Activated naive CD4-positive, alpha-beta T cell treated with anti-CD3 and anti-CD28 coated beads, Interleukin-2, amount 10 ng/mL, durations not matched to agents 7 days and 5 days (primary cell): ENCODE measurements around the gene CLMN.

Experiments used
- CTCF ChIA-PET: fragments of 350-600 bp; sonication (Branson Sonifier 250); formaldehyde crosslinking; loops from one replicate; lab custom pipeline; 2021; ENCODE audit warnings: antibody characterized with exemption; lab: Charles Lee
- DNase-seq: peaks from one replicate; pipeline ENCODE4 v3.0.0-alpha.2; 2020
- H3K27ac Mint-ChIP-seq: one replicate; pipeline ENCODE4 v1.8.0; 2021; ENCODE audit warnings: mild to moderate bottlenecking, moderate library complexity, mixed read lengths
- H3K27me3 Mint-ChIP-seq: one replicate; pipeline ENCODE4 v1.8.0; 2021; ENCODE audit warnings: mild to moderate bottlenecking, mixed read lengths
- H3K36me3 Mint-ChIP-seq: one replicate; pipeline ENCODE4 v1.8.0; 2021; ENCODE audit warnings: mixed read lengths
- H3K4me1 Mint-ChIP-seq: one replicate; pipeline ENCODE4 v1.8.0; 2021; ENCODE audit warnings: mixed read lengths
- H3K4me3 Mint-ChIP-seq: one replicate; pipeline ENCODE4 v1.8.0; 2021; ENCODE audit warnings: mild to moderate bottlenecking, moderate library complexity, mixed read lengths
- H3K9me3 Mint-ChIP-seq: one replicate; pipeline ENCODE4 v1.8.0; 2021; ENCODE audit warnings: mixed read lengths

CLMN gene

GRCh38 chr14:95136631-95137030 lies 183.1 kb downstream of the CLMN start:
- no peaks in the 10 kb centered on the region for H3K27me3 Mint-ChIP-seq
- peaks cover 38% of the 10 kb centered on the region for H3K4me1 Mint-ChIP-seq
- CTCF ChIA-PET: no interaction called here
- no peak overlapping the region for H3K4me3 Mint-ChIP-seq
- no peaks in the 10 kb centered on the region for H3K9me3 Mint-ChIP-seq
- DNase-seq: no peak
- H3K27ac Mint-ChIP-seq: no peak overlapping the region
- peaks cover 25% of the 10 kb centered on the region for H3K36me3 Mint-ChIP-seq

GRCh38 chr14:95134304-95134933 lies 185.3 kb downstream of the CLMN start:
- Mint-ChIP-seq H3K27ac (no peak overlapping the region), H3K9me3 (no peaks in the 10 kb centered on the region), H3K4me3 (no peak overlapping the region), H3K27me3 (no peaks in the 10 kb centered on the region), H3K4me1 (peaks cover 29% of the 10 kb centered on the region), H3K36me3 (peaks cover 36% of the 10 kb centered on the region)
- DNase-seq: no peak
- CTCF ChIA-PET: no interaction called here

GRCh38 chr14:95133282-95133681 lies 186.4 kb downstream of the CLMN start:
- peaks cover 20% of the 10 kb centered on the region for H3K4me1 Mint-ChIP-seq
- H3K36me3 Mint-ChIP-seq: peaks cover 44% of the 10 kb centered on the region
- no peak overlapping the region for H3K4me3 Mint-ChIP-seq
- CTCF ChIA-PET: no interaction called here
- H3K9me3 Mint-ChIP-seq: no peaks in the 10 kb centered on the region
- H3K27me3 Mint-ChIP-seq: no peaks in the 10 kb centered on the region
- no peak for DNase-seq
- no peak overlapping the region for H3K27ac Mint-ChIP-seq

GRCh38 chr14:95132760-95133159 lies 186.9 kb downstream of the CLMN start:
- Mint-ChIP-seq H3K9me3 (no peaks in the 10 kb centered on the region), H3K27ac (no peak overlapping the region), H3K27me3 (no peaks in the 10 kb centered on the region), H3K4me3 (no peak overlapping the region), H3K4me1 (peaks cover 16% of the 10 kb centered on the region), H3K36me3 (peaks cover 46% of the 10 kb centered on the region)
- CTCF ChIA-PET: no interaction called here
- no peak for DNase-seq
